HUES48 (cell line): ENCODE data around the gene ECE1.
"Not testable (repeated sequence)": the region's sequence is repeated elsewhere in the genome, so short reads cannot be mapped to it uniquely, and the experiment has no call there.

Source experiments
- H3K27ac ChIP-seq: one replicate; pipeline ENCODE4 v1.7.0; 2013; ENCODE audit warnings: low read depth, low read length, inconsistent platforms
- H3K27me3 ChIP-seq: 2 replicates; pipeline ENCODE4 v1.6.1; 2013; ENCODE audit warnings: mild to moderate bottlenecking, low read length; ENCODE audit not compliant: control insufficient read depth, insufficient read depth
- H3K36me3 ChIP-seq: 2 replicates; pipeline ENCODE4 v1.6.1; 2013; ENCODE audit warnings: low read length; ENCODE audit not compliant: control insufficient read depth, insufficient read depth
- H3K4me1 ChIP-seq: 2 replicates; pipeline ENCODE4 v1.6.1; 2013; ENCODE audit warnings: mild to moderate bottlenecking, low read length; ENCODE audit not compliant: control insufficient read depth, insufficient read depth
- H3K4me3 ChIP-seq: 2 replicates; pipeline ENCODE4 v1.5.1; 2013; ENCODE audit warnings: mild to moderate bottlenecking, low read depth, low read length
- H3K9ac ChIP-seq: 2 replicates; pipeline ENCODE4 v1.6.1; 2013; ENCODE audit warnings: mild to moderate bottlenecking, low read depth, low read length, moderate library complexity
- H3K9me3 ChIP-seq: 2 replicates; pipeline ENCODE4 v1.6.1; 2013; ENCODE audit warnings: low read length; ENCODE audit not compliant: control insufficient read depth, insufficient read depth

The ECE1 gene

DNA sequence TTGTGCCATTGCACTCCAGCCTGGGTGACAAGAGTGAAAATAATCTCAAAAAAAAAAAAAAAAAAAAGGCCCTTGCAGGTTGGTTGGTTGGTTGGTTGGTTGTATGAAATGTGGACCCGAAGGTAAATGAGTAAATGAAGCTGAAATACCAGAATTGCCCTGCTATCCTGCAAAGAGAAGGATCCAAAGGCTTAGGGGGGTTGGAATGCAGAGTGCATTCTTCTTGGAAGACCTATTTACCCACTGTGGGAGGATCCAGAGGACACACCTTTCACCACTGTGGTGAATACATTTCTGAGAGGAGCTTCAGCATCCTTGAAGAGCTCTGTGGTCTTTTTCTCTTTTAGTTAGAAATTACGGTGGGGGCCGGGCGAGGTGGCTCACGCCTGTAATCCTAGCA lies 84.8 kb downstream of the ECE1 start:
- Histone ChIP-seq H3K4me1 (no peaks in the 10 kb centered on the region), H3K27me3 (no peaks in the 10 kb centered on the region), H3K36me3 (no peaks in the 10 kb centered on the region), H3K9ac (no peak overlapping the region), H3K4me3 (no peak overlapping the region), H3K27ac (no peak overlapping the region), H3K9me3 (no peaks in the 10 kb centered on the region)

DNA sequence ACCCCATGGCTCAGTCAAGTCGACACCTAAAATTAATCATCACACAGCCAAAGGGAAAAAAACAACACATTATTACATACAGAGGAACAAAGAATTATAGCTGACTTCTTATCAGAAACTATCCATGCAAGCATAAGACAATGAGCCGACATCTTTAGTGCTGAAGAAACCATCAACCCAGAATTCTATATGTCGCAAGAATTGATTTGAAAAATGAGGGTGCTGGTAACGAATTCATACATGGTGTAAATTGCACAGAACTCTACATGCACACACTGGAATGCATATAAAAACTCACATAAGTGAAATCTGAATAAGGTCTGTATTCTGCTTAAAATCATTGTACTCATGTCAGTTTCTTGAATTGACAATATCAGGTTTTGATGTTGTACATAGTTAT lies 88.6 kb downstream of the ECE1 start:
- H3K27me3 ChIP-seq = peaks cover 7% of the 10 kb centered on the region; the same call in 1 of the 2 replicates
- H3K36me3 ChIP-seq = no peaks in the 10 kb centered on the region
- no peak overlapping the region for H3K27ac ChIP-seq
- no peak overlapping the region for H3K4me3 ChIP-seq
- H3K9me3 ChIP-seq = no peaks in the 10 kb centered on the region
- H3K4me1 ChIP-seq = no peaks in the 10 kb centered on the region
- H3K9ac ChIP-seq = no peak overlapping the region

DNA sequence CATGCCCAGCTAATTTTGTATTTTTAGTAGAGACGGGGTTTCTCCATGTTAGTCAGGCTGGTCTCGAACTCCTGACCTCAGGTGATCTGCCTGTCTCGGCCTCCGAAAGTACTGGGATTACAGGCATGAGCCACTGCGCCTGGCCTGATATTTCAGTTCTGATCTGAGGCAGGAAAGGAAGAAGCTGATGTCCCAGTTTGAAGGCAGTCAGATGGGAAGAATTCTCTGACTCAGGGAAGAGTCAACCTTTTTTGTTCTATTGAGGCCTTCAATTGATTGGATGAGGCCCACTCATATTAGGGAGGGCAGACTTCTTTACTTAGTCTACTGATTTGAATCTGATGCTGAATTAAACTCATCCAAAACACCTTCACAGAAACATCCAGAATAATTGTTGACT lies 89.0 kb downstream of the ECE1 start:
- not testable (repeated sequence) for H3K27me3 ChIP-seq, H3K9ac ChIP-seq, H3K9me3 ChIP-seq, H3K4me3 ChIP-seq, H3K36me3 ChIP-seq, H3K27ac ChIP-seq, H3K4me1 ChIP-seq

DNA sequence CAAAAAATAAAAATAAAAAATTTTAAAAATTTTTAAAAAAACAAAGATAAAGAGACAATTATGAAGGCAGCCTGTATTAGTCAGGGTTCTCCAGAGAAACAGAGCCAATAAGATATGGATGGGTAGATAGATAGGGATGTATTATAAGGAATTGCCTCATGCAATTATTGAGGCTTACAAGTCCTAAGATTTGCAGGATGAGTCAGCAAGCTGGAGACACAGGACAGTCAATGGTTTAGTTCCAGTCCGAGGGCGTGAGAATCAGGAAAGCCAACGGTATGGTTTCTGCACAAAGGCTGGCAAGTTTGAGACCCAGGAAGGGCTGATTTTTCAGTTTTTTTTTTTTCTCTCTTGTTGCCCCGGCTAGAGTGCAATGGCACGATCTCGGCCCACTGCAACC lies 89.5 kb downstream of the ECE1 start:
- H3K36me3 ChIP-seq = no peaks in the 10 kb centered on the region
- H3K27ac ChIP-seq = no peak overlapping the region
- no peaks in the 10 kb centered on the region for H3K9me3 ChIP-seq
- H3K4me1 ChIP-seq = no peaks in the 10 kb centered on the region
- peaks cover 7% of the 10 kb centered on the region; the same call in 1 of the 2 replicates for H3K27me3 ChIP-seq
- H3K4me3 ChIP-seq = no peak overlapping the region
- H3K9ac ChIP-seq = no peak overlapping the region

DNA sequence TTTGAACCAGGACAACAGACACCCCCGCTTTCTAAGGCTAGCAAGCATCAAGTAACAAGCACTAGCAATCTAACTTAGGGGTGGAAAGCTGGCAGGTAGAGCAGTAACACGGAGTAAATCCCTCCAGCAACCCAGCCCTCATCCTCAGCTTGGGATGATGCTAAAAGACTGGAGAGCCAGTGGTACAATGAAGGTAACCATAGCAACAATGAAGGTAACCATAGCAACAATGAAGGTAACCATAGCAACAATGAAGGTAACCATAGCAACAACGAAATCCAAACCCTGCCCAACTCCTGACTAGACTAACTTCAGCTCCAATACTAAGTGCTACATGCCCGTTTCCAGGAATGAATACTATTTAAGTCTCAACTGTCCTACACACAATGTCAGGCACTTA lies 91.3 kb downstream of the ECE1 start:
- peaks cover 23% of the 10 kb centered on the region for H3K27me3 ChIP-seq
- H3K27ac ChIP-seq = no peak overlapping the region
- H3K36me3 ChIP-seq = no peaks in the 10 kb centered on the region
- H3K9me3 ChIP-seq = no peaks in the 10 kb centered on the region
- no peaks in the 10 kb centered on the region for H3K4me1 ChIP-seq
- no peak overlapping the region for H3K9ac ChIP-seq
- H3K4me3 ChIP-seq = no peak overlapping the region

DNA sequence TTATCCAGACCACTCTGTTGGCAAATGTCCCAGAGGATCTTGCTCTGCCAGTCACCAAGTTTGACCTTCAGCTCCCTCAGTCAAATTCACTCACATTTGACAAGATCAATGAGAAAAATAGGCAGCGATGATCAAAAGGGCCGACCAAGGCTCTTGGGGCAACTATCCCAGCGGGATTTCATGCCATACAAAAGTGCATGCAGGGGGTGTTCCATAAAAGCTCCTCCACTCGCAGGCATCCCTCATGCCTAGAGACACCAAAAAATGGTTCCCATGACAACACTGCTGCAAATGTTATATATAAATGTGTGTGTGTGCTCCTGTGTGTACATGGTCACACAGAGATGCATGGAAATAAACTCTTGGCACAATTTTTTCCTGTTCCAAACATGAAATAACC lies 97.4 kb downstream of the ECE1 start:
- Histone ChIP-seq H3K9ac (no peak overlapping the region), H3K9me3 (no peaks in the 10 kb centered on the region), H3K36me3 (no peaks in the 10 kb centered on the region), H3K27ac (no peak overlapping the region), H3K27me3 (peaks cover 74% of the 10 kb centered on the region), H3K4me1 (no peaks in the 10 kb centered on the region), H3K4me3 (no peak overlapping the region)

DNA sequence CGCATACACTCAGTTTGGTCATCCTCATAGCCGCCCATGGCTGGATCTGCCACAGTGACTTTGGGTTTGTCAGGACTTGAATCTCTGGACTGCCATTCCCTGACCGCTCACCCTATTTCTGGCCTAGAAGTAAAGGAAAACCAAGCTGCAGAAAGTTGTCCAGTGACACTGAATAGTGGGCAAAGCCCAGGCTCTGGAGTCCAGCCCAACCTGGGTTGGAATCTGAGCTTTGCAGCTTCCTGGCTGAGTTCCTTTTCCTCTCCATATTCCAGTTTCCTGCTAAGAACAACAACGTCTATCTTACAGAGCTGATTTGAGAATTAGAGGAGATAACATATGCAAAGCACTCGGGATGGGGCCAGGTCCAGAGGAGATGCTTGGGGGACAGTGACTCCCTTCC lies 98.0 kb downstream of the ECE1 start:
- H3K9me3 ChIP-seq = no peaks in the 10 kb centered on the region
- peaks cover 80% of the 10 kb centered on the region for H3K27me3 ChIP-seq
- H3K9ac ChIP-seq = no peak overlapping the region
- H3K4me1 ChIP-seq = no peaks in the 10 kb centered on the region
- H3K36me3 ChIP-seq = no peaks in the 10 kb centered on the region
- no peak overlapping the region for H3K4me3 ChIP-seq
- no peak overlapping the region for H3K27ac ChIP-seq

DNA sequence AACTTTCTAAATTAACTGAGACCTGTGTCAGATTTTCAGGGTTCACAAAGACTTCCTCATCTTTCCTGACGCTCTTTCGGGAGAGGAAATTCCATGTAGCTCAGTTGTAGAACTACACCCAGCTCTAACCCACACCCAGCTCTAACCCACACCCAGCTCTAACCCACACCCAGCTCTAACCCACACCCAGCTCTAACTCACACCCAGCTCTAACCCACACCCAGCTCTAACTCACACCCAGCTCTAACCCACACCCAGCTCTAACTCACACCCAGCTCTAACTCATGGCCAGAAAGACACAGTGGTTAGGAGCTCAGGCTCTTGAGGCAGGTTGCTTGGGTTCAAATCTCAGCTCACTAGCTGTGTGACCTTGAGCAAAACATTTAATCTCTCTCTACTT lies 99.5 kb downstream of the ECE1 start:
- not testable (repeated sequence) for H3K36me3 ChIP-seq, H3K4me3 ChIP-seq, H3K4me1 ChIP-seq, H3K27ac ChIP-seq, H3K9ac ChIP-seq, H3K9me3 ChIP-seq
- peaks cover 91% of the 10 kb centered on the region for H3K27me3 ChIP-seq

DNA sequence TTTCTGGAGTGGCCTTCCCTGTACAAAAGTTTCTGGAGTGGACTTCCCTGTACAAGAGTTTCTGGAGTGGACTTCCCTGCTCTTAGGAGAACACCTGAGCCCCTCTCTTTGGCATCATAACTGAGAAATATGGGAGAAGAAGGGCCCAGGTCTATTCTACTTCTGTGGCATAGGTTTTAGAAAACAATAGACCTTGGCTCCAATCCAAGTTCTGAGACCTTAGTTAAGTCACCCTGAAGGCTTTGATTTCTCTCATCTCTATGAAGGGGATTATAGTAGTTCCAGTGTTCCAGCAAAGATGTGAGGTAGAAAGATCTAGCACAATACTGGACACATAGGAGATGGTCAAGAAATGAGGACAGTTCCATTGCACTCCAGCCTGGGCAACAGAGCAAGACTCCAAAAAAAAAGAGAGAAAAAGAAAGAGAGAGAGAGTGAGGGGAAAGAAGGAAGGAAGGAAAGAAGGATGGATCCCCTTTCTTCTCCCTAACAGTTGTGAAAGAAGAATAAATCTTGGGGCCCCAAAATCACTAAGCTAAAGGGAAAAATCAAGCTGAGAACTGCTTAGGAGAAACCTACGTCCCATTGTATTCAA lies 100.3 kb downstream of the ECE1 start:
- H3K9ac ChIP-seq = no peak overlapping the region
- H3K9me3 ChIP-seq = no peaks in the 10 kb centered on the region
- H3K4me1 ChIP-seq = no peaks in the 10 kb centered on the region
- no peak overlapping the region for H3K4me3 ChIP-seq
- H3K27ac ChIP-seq = no peak overlapping the region
- H3K27me3 ChIP-seq = peaks cover 91% of the 10 kb centered on the region
- H3K36me3 ChIP-seq = no peaks in the 10 kb centered on the region

DNA sequence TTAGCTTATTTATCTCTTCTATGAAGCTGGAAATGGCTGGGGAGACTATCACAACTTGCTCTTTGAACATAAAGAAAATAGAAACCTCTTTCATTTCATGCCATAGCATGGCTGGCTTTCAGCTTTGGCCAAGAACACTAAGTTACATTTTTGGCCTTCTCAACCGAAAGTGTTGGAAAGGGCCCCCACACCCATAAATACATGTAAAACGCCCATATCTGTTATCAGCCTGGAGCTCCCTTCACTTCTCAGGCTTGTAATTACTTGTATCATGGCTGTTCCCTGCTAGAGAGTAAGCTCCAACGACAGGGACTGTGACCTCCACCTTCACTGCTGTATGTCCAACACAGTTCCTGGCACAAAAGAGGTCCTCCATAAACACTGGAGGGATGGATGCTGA lies 100.8 kb downstream of the ECE1 start:
- H3K9ac ChIP-seq = no peak overlapping the region
- H3K4me3 ChIP-seq = no peak overlapping the region
- peaks cover 91% of the 10 kb centered on the region for H3K27me3 ChIP-seq
- no peaks in the 10 kb centered on the region for H3K9me3 ChIP-seq
- H3K27ac ChIP-seq = no peak overlapping the region
- H3K36me3 ChIP-seq = no peaks in the 10 kb centered on the region
- H3K4me1 ChIP-seq = no peaks in the 10 kb centered on the region

DNA sequence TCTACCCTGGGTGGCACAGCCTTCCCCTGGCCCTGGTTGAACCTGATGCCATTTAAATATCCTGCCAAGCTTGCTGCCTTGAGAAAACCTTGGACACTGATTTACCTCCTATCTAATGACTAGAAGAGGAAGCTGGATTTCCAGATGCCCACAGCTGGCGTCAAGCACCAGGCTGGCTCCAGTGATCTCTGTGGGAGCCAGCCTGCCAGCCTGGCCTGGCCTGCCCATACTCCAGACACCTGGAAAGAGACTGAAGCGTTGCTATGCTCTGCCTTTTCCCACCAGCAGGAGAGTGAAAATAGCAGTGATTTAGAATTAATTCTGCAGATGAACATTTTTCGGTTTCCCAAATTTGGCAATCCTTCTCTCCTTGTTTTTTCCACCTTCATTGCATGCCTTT lies 102.0 kb downstream of the ECE1 start:
- Histone ChIP-seq H3K9me3 (no peaks in the 10 kb centered on the region), H3K27ac (no peak overlapping the region), H3K4me1 (no peaks in the 10 kb centered on the region), H3K27me3 (peaks cover 91% of the 10 kb centered on the region), H3K4me3 (no peak overlapping the region), H3K9ac (no peak overlapping the region), H3K36me3 (no peaks in the 10 kb centered on the region)

DNA sequence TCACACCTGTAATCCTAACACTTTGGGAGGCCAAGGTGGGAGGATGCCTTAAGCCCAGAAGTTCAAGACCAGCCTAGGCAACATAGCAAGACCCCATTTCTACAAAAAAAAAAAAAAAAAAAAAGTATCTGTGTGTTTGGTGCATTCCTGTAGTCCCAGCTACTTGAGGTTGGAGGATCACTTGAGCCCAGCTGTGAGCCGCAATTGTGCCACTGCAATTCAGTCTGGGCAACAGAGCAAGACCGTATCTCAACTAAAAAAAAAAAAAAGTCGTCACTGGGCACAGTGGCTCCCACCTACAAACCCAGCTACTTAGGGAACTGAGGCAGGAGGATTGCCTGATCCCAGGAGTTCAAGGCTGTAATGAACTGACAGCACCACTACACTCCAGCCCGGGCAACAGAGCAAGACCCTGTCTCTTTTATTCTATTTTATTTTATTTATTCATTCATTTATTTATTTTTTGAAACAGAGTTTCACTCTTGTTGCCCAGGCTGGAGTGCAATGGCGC lies 105.0 kb downstream of the ECE1 start:
- no peak overlapping the region for H3K4me3 ChIP-seq
- H3K9me3 ChIP-seq = no peaks in the 10 kb centered on the region
- H3K27me3 ChIP-seq = peaks cover 81% of the 10 kb centered on the region
- no peak overlapping the region for H3K9ac ChIP-seq
- H3K4me1 ChIP-seq = no peaks in the 10 kb centered on the region
- H3K27ac ChIP-seq = no peak overlapping the region
- H3K36me3 ChIP-seq = no peaks in the 10 kb centered on the region
